ENCODE measurements around the gene CYP4Z1.

DNA sequence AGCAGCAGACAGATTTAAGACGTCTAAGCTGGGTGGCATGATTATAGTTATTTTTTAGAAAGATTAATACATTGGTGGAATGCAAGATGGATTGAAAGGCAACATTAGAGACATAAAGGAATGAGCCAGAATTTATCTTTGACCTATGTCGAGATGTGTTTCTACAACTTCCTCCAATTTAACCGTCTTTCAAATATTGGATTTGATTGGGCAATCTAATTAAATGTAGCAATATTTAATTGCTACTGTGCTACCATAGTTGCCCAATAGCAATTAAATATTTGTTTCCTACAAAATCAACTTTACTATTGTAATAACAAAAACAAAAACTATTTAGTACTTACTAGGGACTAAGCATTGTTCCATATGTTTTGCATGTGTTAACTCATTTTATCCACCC is 39.8 kb downstream of the CYP4Z1 start:
- no peak for TF ChIP-seq CTCF (IDR thresholded peaks at IDR 0.05; ENCODE audit: extremely low read depth in 1 of 2, insufficient read depth in 1 of 2, low read depth in 1 of 2, low read length in 2 of 2)
- no peak for TF ChIP-seq POLR2AphosphoS5 (IDR thresholded peaks at IDR 0.05; ENCODE audit: insufficient read depth, low read depth, low read length)
- TF ChIP-seq, protein P1, sequence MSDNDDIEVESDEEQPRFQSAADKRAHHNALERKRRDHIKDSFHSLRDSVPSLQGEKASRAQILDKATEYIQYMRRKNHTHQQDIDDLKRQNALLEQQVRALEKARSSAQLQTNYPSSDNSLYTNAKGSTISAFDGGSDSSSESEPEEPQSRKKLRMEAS (IDR thresholded peaks at IDR 0.05; ENCODE audit: insufficient read depth, insufficient read length) = no peak
